GM11168 (cell line): Measurements from ENCODE around the gene FBLN1.
"Not testable (repeated sequence)": the region's sequence is repeated elsewhere in the genome, so short reads cannot be mapped to it uniquely, and the experiment has no call there.

Experiments
- in situ Hi-C: fragments of 300-500 bp; cut with MboI; formaldehyde crosslinking; loops from one replicate; pipeline ENCODE4 v1.12.0; 2022; ENCODE audit warnings: low sequenced_read_pairs; ENCODE audit not compliant: unreplicated experiment

The FBLN1 gene

DNA sequence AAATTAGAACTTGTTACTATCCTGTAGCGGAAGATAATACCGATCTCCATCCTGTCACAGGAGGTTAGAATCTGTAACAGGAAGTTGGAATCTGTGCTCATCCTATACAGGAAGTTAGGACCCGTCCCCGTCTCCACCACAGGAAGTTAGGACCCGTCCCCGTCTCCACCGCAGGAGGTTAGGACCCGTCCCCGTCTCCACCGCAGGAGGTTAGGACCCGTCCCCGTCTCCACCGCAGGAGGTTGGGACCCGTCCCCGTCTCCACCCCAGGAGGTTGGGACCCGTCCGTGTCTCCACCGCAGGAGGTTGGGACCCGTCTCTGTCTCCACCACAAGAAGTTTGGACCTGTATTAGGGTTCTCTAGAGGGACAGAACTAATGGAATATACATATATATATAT is 52.2 kb downstream of the FBLN1 start:
- in situ Hi-C loops: no loop called here

DNA sequence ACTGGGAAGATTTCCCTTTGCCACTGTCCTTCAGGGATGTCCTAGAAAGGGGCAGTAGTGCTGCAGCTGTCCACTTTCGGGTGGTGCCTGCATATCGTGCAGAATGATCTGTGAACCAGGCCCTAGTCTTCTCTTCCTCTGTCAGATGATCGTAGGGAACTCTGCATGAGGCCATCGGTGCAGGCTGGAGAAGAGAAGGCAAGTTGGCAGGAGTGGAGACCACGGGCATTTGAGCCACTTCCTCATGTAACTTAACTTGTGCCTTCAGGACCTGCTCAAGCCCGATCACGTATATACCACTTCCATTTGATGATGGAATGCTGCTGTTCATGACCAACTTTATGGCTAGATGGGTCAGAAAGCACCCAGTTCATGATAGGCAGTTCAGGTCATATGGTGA is 55.2 kb downstream of the FBLN1 start:
- in situ Hi-C loops: not testable (repeated sequence)

DNA sequence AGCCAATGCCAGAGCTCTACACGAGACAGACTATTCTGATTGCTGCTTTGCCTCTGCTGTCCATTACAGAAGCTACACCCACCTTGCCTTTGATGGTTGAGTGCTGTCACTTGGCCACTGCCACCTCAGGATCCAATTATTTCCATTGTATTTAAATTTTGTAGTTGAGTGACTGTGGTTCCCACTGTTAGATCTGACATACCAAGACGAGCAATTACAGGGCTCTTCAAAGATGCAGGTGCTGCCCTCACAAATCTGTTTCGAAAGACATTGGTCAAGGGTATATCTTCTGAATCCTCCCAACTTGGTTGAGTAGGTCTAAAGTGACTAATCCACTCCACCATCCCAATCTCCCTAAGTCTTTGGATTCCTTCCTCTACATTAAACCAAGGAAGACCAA is 57.4 kb downstream of the FBLN1 start:
- in situ Hi-C loops: not testable (repeated sequence)

DNA sequence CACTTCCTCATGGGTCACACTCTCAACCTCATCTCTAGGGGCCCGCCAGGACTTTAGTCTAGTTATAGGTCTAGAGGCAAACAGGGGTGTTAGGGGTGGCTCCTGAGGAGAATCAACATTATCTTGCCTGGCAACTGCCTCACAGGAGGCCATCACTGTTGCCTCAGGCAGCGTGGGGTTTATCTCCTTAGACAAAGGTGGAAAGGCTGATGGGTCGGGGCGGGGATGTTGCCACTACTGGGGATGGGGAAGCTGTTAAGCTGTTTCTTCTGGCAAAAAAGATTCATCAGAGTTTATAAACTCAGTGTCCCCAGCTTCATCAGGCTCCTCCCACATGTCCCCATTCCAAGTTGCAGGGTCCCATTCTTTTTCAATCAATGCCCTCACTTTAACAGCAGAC is 58.1 kb downstream of the FBLN1 start:
- in situ Hi-C loops: not testable (repeated sequence)

DNA sequence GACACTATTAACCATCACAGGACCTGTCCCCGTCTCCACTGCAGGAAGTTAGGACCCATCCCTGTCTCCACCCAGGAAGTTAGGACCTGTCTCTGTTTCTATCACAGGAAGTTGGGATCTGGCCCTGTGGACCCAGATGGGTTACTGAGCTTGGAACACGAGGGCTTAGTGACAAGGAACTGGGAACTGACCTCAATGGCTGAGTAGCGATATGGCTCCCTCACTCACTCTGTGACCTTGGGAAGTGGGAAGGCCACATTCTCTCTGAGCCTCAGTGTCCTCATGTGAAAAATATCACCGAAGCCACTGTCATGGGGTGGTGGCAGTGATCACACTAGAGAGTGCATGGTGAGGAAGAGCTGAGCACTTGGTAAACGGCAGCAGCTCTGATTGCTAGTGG is 59.4 kb downstream of the FBLN1 start:
- in situ Hi-C loops: no loop called here

DNA sequence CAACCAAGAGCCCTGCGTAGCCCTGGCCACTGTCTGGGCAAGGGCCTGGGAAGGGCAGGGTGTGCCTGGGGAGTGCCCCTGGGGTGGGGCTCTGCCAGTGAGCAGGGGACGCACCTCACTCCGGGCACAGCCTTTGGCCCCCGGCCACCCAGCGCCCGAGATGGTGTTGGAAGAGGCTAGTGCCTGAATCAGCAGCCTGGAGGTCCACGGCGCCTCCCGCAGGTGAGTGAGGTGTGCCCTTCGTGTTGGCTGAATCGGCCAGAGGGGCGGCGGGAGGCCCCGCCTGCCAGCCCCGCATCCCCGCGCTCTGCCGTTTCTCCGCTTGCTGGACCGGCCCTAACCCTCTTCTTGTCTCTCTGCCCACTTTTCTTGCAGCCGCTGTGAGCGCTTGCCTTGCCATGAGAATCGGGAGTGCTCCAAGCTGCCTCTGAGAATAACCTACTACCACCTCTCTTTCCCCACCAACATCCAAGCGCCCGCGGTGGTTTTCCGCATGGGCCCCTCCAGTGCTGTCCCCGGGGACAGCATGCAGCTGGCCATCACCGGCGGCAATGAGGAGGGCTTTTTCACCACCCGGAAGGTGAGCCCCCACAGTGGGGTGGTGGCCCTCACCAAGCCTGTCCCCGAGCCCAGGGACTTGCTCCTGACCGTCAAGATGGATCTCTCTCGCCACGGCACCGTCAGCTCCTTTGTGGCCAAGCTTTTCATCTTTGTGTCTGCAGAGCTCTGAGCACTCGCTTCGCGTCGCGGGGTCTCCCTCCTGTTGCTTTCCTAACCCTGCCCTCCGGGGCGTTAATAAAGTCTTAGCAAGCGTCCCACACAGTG is 60.1 kb downstream of the FBLN1 start:
- in situ Hi-C loops: no loop called here

DNA sequence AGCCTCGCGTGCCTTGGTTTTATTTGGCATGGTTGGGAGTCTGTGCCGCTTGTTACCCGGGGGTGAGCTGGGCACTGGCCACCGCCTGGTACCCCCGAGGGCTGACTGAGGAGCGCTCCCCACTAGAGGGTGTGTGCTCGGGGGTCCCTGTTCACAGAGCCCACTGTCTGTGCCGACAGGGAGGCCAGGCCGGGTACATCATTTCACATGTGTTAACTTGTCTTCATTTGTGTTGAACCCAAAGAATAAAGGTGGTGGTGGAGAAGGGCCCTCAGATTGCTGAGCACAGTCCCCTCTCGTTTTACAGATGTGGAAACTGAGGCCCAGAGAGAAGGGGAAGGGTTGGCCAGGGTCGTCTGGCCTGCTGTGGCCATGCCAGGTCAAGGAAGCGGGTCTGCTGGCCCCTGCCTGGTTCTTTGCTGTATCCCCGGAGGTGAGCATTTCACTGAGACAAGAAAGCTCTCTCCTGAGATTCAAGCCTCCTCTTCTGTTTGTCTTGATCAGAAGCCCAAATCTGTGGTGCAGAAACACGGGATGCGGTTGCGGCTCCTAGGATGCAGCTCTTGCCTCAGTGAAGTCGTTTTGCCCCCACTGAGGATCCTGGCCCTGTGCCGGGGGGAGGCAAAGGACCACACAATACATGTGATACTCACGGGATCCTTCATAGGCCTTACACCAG is 60.8 kb downstream of the FBLN1 start:
- in situ Hi-C loops: no loop called here

DNA sequence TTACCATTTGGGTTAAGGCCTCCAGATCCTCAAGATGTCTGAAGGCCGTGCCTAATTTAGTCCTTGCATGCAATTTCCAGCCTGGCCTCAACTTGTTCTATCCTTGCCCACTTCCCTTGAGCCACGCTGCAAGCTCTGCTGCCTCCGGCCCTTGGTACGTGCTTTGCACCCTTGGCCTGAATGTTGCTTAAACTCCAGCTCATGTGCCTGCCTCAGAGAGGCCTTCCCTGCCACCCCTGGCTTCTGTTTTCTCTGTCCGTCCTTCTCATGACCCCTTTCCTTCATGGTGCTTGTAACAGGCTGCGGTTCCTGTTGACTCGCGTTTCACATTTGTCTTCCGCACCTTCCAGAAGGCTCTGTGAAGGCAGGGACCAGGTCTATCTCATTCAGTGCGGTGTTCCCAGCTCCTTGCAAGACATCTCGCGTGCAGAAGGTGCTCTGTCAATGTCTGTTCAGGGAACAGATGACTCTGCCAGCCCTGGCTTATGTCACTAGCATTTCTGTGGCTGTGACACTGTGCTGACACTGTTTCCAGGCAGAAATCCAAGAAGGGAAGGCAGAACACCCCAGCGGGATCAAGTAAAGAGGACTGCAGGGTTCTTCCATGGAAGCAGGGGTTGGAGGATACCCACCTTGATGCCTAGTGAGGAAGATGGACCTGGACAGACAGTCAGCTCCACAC is 61.8 kb downstream of the FBLN1 start:
- in situ Hi-C loops: no loop called here

DNA sequence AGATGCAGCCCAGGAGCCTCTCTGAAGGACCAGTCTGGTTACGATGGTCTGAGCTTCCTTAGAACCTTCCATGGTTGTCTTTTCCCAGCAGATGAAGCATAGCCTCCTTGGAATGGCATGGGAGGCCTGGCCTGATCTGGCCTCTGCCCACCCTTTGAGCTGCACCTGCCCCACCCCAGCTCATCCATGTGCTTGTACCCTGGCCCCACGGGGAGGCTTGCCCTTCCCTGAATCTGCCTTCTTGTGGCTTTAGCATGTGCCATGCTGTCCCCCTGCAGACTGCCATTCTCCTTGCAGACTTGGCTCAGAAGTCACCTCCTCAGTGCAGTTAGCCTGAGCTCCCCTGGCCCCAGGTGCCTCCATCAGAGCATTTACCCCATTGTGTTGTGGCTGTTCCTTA is 62.5 kb downstream of the FBLN1 start:
- in situ Hi-C loops: no loop called here

DNA sequence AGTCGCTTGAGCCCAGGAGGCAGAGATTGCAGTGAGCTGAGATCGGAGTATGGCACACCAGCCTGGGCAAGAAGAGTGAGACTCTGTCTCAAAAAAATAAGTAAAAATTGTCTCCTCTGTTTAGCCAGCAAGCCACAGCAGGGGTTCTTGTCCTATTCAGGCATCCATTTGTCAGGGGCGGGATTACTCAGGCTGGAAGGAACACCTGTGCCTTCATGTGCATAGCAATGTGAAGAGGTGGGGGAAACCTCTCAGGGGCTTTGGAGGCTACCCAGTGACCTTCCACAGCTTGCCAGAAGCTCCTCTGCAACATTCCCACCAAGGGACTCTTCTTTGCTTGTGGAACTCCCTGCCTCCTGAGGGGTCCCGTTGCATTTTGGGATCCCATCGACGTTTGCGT is 63.3 kb downstream of the FBLN1 start:
- in situ Hi-C loops: no loop called here

DNA sequence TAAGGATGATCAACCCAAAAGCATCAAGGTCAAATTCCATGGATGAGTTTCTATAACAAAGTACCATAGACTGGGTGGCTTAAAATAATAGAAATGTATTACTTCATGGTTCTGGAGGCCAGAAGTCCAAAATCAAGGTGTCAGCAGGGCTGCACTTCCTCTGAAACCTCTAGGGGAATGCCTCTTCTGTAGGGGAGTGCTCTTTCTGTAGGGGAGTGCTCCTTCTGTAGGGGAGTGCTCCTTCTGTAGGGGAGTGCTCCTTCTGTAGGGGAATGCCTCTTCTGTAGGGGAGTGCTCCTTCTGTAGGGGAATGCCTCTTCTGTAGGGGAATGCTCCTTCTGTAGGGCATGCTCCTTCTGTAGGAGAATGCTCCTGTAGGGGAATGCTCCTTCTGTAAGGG is 65.5 kb downstream of the FBLN1 start:
- in situ Hi-C loops: no loop called here

DNA sequence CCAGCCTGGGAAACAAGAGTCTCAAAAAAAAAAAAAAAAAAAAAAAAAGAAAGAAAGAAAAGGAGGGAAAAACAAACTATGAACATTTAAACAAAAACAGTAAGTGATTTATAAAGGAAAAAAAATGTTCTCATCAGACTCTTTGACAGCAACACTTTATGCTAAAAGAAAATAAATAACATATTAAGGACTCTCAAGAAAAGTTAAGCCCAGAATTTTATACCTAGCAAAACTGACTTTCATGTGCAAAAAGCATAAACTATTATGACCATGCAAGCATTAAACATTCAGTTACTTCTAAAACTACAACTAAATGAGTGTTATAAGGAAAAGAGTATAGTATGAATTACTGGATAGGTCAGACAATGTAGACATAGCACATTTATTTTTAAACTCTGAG is 68.4 kb downstream of the FBLN1 start:
- in situ Hi-C loops: loop anchor here (10.0 kb wide), 1 partner anchor 414 kb away; no protein-coding TSS in a partner anchor

DNA sequence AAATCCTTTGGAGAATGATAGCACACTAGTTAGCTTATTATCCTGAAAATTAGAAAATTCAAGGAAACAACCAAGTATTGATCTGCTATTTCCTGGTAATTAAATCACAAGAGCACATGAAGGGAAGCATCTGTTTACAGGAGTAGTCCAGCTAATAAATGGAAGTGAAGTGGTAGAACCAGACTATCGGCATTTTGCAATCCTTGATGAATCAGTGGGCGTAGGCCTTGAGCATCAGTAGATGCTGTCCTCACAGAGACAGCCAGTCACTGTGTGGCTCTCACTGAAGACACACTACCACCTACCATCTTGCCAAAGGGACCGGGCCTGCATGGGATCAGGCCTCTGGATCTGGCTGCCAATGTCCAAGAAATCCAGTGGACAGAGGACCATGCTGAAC is 69.8 kb downstream of the FBLN1 start:
- in situ Hi-C loops: loop anchor here (10.0 kb wide), 1 partner anchor 412 kb away; no protein-coding TSS in a partner anchor

DNA sequence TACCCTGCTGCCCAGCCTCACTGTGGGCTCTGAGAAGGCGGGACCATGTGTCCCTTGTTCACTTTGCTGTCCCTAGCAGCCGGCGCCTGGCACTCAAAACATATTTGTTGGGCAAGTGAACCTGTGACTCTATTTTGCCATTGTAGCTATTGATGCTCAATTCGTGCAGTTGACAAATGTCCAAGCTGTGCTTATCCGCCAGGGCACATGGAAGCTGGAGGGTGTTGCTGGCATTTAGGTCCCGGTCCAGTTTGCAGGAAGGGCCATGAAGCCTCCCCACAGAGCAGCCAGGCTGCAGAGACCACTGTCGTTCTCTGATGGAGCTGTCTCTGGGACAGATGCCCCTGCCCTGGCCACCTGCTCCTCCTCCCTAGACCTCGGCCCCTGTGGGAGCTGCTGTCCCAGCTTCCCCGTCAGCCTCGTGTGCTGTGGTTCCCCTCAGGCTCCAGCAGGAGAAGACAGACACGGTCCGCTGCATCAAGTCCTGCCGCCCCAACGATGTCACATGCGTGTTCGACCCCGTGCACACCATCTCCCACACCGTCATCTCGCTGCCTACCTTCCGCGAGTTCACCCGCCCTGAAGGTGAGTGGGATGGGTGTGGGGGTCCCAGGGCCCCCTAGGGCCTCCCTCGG is 71.5 kb downstream of the FBLN1 start:
- in situ Hi-C loops: loop anchor here (10.0 kb wide), 1 partner anchor 411 kb away; no protein-coding TSS in a partner anchor

DNA sequence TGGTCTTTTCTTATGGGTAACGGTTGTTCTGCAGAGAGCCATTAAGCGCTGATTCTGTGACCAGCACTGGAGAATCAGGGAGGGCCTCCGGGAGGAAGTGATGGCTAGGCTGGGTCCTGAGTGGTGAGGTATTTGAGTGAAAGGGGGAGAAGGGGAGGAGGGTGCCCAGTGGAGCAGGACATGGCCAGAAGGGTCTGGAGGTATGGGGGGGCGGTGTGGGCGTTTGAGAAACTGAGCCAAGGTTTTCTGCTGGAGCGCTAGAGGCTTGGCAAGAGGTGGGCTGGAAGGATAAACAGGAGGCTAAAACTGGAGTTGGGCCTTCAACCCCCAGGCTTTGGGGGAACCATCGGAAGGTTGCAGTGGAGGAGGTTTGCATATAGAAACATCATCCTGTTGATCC is 72.5 kb downstream of the FBLN1 start:
- in situ Hi-C loops: loop anchor here (10.0 kb wide), 1 partner anchor 410 kb away; no protein-coding TSS in a partner anchor

DNA sequence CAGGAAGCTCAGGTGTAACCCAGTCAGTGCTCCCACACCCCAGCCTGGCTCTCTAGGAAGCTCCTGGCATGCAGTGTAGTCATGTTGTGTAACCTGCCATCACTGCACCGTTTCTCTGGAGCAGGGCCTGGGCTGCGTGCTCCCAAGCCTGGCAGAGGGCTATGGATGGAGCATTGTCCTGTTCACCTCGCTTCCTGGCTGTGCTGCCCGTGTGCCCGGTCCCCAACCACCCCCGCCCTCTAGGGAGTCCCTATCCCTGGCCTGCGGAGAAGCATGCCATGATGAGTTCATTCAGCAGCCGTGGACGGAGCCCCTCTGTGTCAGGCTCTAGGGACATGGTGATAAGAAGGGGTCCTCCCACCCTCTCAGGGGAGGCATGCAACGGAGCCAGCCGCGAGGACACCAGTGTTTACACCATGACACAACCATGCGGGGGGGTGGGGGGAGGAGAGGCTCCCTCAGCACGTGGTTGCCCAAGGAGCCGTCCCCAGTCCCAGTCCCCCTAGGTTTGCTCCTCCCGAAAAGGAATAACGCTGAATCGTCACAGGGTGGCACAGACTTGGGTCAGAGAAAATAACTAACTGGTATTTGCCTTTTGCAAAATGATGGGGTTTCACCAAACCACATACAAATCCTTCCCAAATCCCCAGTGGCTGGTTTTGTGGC is 73.1 kb downstream of the FBLN1 start:
- in situ Hi-C loops: loop anchor here (10.0 kb wide), 1 partner anchor 409 kb away; no protein-coding TSS in a partner anchor

DNA sequence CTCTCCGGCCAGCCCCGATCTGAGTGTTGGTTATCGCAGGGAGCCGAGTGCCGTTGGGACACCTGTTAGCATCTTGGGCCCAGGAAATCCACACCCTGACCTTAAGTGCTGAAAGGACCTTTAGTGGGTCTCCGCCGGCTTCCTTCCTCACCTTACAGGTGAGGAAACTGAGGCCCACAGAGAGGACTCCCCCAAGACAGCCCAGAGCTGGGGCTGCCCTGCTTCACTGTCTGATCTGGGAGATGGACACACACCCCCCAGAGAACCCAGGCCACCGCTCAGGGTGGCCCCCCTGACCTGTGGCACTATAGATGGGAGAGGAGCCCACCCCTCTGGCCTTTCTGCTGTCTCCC is 73.6 kb downstream of the FBLN1 start:
- in situ Hi-C loops: loop anchor here (10.0 kb wide), 1 partner anchor 409 kb away; no protein-coding TSS in a partner anchor

DNA sequence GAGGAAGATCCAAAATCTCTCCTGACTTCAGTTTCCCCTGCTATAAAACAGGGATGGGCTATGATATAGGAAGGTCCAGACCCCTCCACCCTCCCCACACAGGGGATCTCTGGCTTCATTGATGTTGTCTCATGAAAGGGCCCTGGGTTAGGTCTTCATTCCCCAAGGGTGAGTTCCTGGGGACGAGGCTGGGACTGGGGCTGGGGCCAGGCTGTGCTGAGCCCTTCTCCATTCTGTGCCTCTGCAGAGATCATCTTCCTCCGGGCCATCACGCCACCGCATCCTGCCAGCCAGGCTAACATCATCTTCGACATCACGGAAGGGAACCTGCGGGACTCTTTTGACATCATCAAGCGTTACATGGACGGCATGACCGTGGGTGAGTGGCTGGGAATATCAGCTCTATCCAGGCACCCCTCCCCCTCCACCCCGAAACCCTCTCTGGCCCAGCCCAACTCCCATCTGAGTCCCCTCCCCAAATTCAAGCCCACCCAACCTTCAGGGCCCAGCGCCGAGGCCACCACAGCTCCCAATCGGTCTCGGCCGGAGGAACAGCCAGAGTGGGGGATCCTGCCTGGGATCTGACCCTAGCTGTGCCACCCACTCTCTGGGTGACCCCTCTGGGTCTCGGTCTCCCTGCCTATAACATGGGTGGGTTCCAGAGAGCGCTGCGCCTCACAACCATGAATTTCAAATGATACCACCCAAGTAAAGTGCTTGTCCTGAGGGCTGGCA is 74.2 kb downstream of the FBLN1 start:
- in situ Hi-C loops: loop anchor here (10.0 kb wide), 1 partner anchor 408 kb away; no protein-coding TSS in a partner anchor
